Activated naive CD4-positive, alpha-beta T cell treated with anti-CD3 and anti-CD28 coated beads, Interleukin-2, amount 50 U/mL, for 24 hours (primary cell): ENCODE data around the gene AFDN.

Source experiments
- H3K27ac Mint-ChIP-seq: one replicate; pipeline ENCODE4 v1.8.0; 2021; ENCODE audit warnings: mild to moderate bottlenecking, mixed read lengths
- H3K27me3 Mint-ChIP-seq: one replicate; pipeline ENCODE4 v1.8.0; 2021; ENCODE audit warnings: mixed read lengths
- H3K36me3 Mint-ChIP-seq: one replicate; pipeline ENCODE4 v1.8.0; 2021; ENCODE audit warnings: mixed read lengths
- H3K4me1 Mint-ChIP-seq: one replicate; pipeline ENCODE4 v1.8.0; 2021; ENCODE audit warnings: mixed read lengths
- H3K4me3 Mint-ChIP-seq: one replicate; pipeline ENCODE4 v1.8.0; 2021; ENCODE audit warnings: mild to moderate bottlenecking, mixed read lengths
- H3K9me3 Mint-ChIP-seq: one replicate; pipeline ENCODE4 v1.8.0; 2021; ENCODE audit warnings: mixed read lengths

The AFDN gene

GRCh38 chr6:167927246-167927645 is 100.5 kb downstream of the AFDN start:
- Mint-ChIP-seq H3K27me3 (no peaks in the 10 kb centered on the region), H3K9me3 (no peaks in the 10 kb centered on the region), H3K36me3 (no peaks in the 10 kb centered on the region), H3K4me1 (no peaks in the 10 kb centered on the region), H3K4me3 (no peak overlapping the region), H3K27ac (no peak overlapping the region)

GRCh38 chr6:167928111-167928510 is 101.4 kb downstream of the AFDN start:
- Mint-ChIP-seq H3K36me3 (no peaks in the 10 kb centered on the region), H3K27me3 (no peaks in the 10 kb centered on the region), H3K9me3 (no peaks in the 10 kb centered on the region), H3K4me3 (no peak overlapping the region), H3K27ac (no peak overlapping the region), H3K4me1 (no peaks in the 10 kb centered on the region)

- Mint-ChIP-seq H3K9me3 (no peaks in the 10 kb centered on the region), H3K4me1 (no peaks in the 10 kb centered on the region), H3K27me3 (peaks cover 2% of the 10 kb centered on the region), H3K27ac (no peak overlapping the region), H3K4me3 (no peak overlapping the region), H3K36me3 (no peaks in the 10 kb centered on the region)
These were observed 103.6 kb downstream of the AFDN start for GRCh38 chr6:167930295-167930694.

GRCh38 chr6:167932468-167933276 is 106.0 kb downstream of the AFDN start:
- Mint-ChIP-seq H3K36me3 (no peaks in the 10 kb centered on the region), H3K27me3 (peaks cover 5% of the 10 kb centered on the region), H3K4me1 (no peaks in the 10 kb centered on the region), H3K27ac (no peak overlapping the region), H3K9me3 (no peaks in the 10 kb centered on the region), H3K4me3 (no peak overlapping the region)

- no peak overlapping the region for H3K27ac Mint-ChIP-seq
- H3K36me3 Mint-ChIP-seq: no peaks in the 10 kb centered on the region
- no peak overlapping the region for H3K4me3 Mint-ChIP-seq
- no peaks in the 10 kb centered on the region for H3K4me1 Mint-ChIP-seq
- H3K9me3 Mint-ChIP-seq: no peaks in the 10 kb centered on the region
- H3K27me3 Mint-ChIP-seq: peaks cover 9% of the 10 kb centered on the region
These were observed 106.6 kb downstream of the AFDN start for GRCh38 chr6:167933290-167933689.

- H3K27me3 Mint-ChIP-seq: peaks cover 13% of the 10 kb centered on the region
- H3K36me3 Mint-ChIP-seq: no peaks in the 10 kb centered on the region
These were observed 107.1 kb downstream of the AFDN start for GRCh38 chr6:167933847-167934246.

GRCh38 chr6:167934426-167934864 is 107.7 kb downstream of the AFDN start:
- no peaks in the 10 kb centered on the region for H3K4me1 Mint-ChIP-seq
- peaks cover 15% of the 10 kb centered on the region for H3K27me3 Mint-ChIP-seq
- H3K4me3 Mint-ChIP-seq: no peak overlapping the region
- H3K27ac Mint-ChIP-seq: no peak overlapping the region
- no peaks in the 10 kb centered on the region for H3K9me3 Mint-ChIP-seq
- H3K36me3 Mint-ChIP-seq: no peaks in the 10 kb centered on the region

More at GRCh38 chr6:167933847-167934246, 107.1 kb downstream of the AFDN start:
- no peak overlapping the region for H3K27ac Mint-ChIP-seq
- no peaks in the 10 kb centered on the region for H3K4me1 Mint-ChIP-seq
- no peaks in the 10 kb centered on the region for H3K9me3 Mint-ChIP-seq
- H3K4me3 Mint-ChIP-seq: no peak overlapping the region

GRCh38 chr6:167936051-167936450 is 109.3 kb downstream of the AFDN start:
- H3K9me3 Mint-ChIP-seq: no peaks in the 10 kb centered on the region
- peaks cover 18% of the 10 kb centered on the region for H3K27me3 Mint-ChIP-seq
- no peaks in the 10 kb centered on the region for H3K4me1 Mint-ChIP-seq
- no peak overlapping the region for H3K27ac Mint-ChIP-seq
- H3K4me3 Mint-ChIP-seq: no peak overlapping the region
- no peaks in the 10 kb centered on the region for H3K36me3 Mint-ChIP-seq

GRCh38 chr6:167937301-167937700 is 110.6 kb downstream of the AFDN start:
- no peak overlapping the region for H3K4me3 Mint-ChIP-seq
- H3K27ac Mint-ChIP-seq: no peak overlapping the region
- no peaks in the 10 kb centered on the region for H3K4me1 Mint-ChIP-seq
- H3K9me3 Mint-ChIP-seq: no peaks in the 10 kb centered on the region
- H3K27me3 Mint-ChIP-seq: peaks cover 18% of the 10 kb centered on the region
- no peaks in the 10 kb centered on the region for H3K36me3 Mint-ChIP-seq

- H3K4me1 Mint-ChIP-seq: no peaks in the 10 kb centered on the region
- no peaks in the 10 kb centered on the region for H3K36me3 Mint-ChIP-seq
- H3K9me3 Mint-ChIP-seq: no peaks in the 10 kb centered on the region
- H3K27ac Mint-ChIP-seq: no peak overlapping the region
- peaks cover 18% of the 10 kb centered on the region for H3K27me3 Mint-ChIP-seq
- H3K4me3 Mint-ChIP-seq: no peak overlapping the region
These were observed 111.5 kb downstream of the AFDN start for GRCh38 chr6:167937948-167938911.

- Mint-ChIP-seq H3K27ac (no peak overlapping the region), H3K4me3 (no peak overlapping the region), H3K27me3 (peaks cover 14% of the 10 kb centered on the region), H3K36me3 (no peaks in the 10 kb centered on the region), H3K9me3 (no peaks in the 10 kb centered on the region), H3K4me1 (no peaks in the 10 kb centered on the region)
These were observed 115.1 kb downstream of the AFDN start for GRCh38 chr6:167941822-167942221.

- Mint-ChIP-seq H3K27ac (no peak overlapping the region), H3K9me3 (no peaks in the 10 kb centered on the region), H3K4me3 (no peak overlapping the region), H3K4me1 (no peaks in the 10 kb centered on the region), H3K36me3 (no peaks in the 10 kb centered on the region), H3K27me3 (peaks cover 4% of the 10 kb centered on the region)
These were observed 117.4 kb downstream of the AFDN start for GRCh38 chr6:167944130-167944529.

GRCh38 chr6:167946007-167946406 is 119.3 kb downstream of the AFDN start:
- Mint-ChIP-seq H3K4me1 (no peaks in the 10 kb centered on the region), H3K27me3 (no peaks in the 10 kb centered on the region), H3K4me3 (no peak overlapping the region), H3K36me3 (no peaks in the 10 kb centered on the region), H3K9me3 (no peaks in the 10 kb centered on the region), H3K27ac (no peak overlapping the region)

- Mint-ChIP-seq H3K27me3 (no peaks in the 10 kb centered on the region), H3K4me3 (no peak overlapping the region), H3K4me1 (no peaks in the 10 kb centered on the region), H3K9me3 (no peaks in the 10 kb centered on the region), H3K36me3 (no peaks in the 10 kb centered on the region), H3K27ac (no peak overlapping the region)
These were observed 119.9 kb downstream of the AFDN start for GRCh38 chr6:167946604-167947003.

- H3K4me1 Mint-ChIP-seq: no peaks in the 10 kb centered on the region
- no peaks in the 10 kb centered on the region for H3K9me3 Mint-ChIP-seq
- H3K27ac Mint-ChIP-seq: no peak overlapping the region
- H3K27me3 Mint-ChIP-seq: no peaks in the 10 kb centered on the region
- H3K36me3 Mint-ChIP-seq: no peaks in the 10 kb centered on the region
- no peak overlapping the region for H3K4me3 Mint-ChIP-seq
These were observed 121.0 kb downstream of the AFDN start for GRCh38 chr6:167947716-167948115.

GRCh38 chr6:167948716-167949115 is 122.0 kb downstream of the AFDN start:
- Mint-ChIP-seq H3K27ac (no peak overlapping the region), H3K27me3 (no peaks in the 10 kb centered on the region), H3K9me3 (no peaks in the 10 kb centered on the region), H3K4me1 (no peaks in the 10 kb centered on the region), H3K4me3 (no peak overlapping the region), H3K36me3 (no peaks in the 10 kb centered on the region)
